Measurements from ENCODE around the gene KLHDC4. TPM values are rescaled to one million over a fixed set of nuclear protein-coding genes. Genes with fewer than 3 reads are reported as not detected.

KLHDC4 gene
- total and polyA plus RNA-seq, 5 donors from 2014 or later = 17.0 to 104 (median 17.5) TPM

DNA sequence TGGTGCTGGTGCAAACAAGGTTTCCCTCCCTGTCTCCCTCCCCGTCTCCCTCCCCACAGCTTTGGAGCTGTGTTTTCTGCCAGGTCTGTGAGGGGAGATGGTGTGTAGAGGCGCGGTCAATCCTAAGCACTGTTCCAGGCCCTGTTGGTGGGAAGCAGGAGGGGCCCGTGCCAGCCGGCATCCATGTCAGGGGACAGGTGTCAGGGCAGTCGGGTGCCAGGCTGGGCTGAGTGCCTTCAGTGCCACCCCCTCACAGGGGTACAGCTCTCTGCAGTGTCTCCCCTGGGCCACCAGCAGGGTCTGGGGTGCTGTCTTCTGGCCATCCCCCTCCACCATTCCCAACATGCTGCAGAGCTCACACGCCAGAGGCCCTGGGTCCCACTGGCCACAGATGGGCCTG, 73.6 kb downstream of the KLHDC4 start:
- Histone ChIP-seq H3K27ac (ENCODE audit: insufficient read depth, low read length, poor library complexity, severe bottlenecking) (no peak overlapping the region), H3K4me3 (ENCODE audit: low read depth, low read length) (no peak overlapping the region), H3K9me3 (ENCODE audit: control insufficient read depth in 2 of 2, low read length in 2 of 2) (no peaks in the 10 kb centered on the region), H3K27me3 (ENCODE audit: control insufficient read depth, insufficient read depth, low read length) (no peaks in the 10 kb centered on the region), H3K4me1 (ENCODE audit: control insufficient read depth, insufficient read depth, low read length, poor library complexity, severe bottlenecking) (no peaks in the 10 kb centered on the region), H3K36me3 (ENCODE audit: control insufficient read depth, insufficient read depth, low read length) (peaks cover 9% of the 10 kb centered on the region)
- no peak overlapping the region for H3K27ac Mint-ChIP-seq
- H3K36me3 Mint-ChIP-seq = no peaks in the 10 kb centered on the region
- ATAC-seq (ENCODE audit: low read depth in 2 of 2) (no peak), DNase-seq (no peak)
- H3K4me1 Mint-ChIP-seq = no peaks in the 10 kb centered on the region
- no peak overlapping the region for H3K4me3 Mint-ChIP-seq
- no peaks in the 10 kb centered on the region for H3K9me3 Mint-ChIP-seq
- no peaks in the 10 kb centered on the region for H3K27me3 Mint-ChIP-seq

DNA sequence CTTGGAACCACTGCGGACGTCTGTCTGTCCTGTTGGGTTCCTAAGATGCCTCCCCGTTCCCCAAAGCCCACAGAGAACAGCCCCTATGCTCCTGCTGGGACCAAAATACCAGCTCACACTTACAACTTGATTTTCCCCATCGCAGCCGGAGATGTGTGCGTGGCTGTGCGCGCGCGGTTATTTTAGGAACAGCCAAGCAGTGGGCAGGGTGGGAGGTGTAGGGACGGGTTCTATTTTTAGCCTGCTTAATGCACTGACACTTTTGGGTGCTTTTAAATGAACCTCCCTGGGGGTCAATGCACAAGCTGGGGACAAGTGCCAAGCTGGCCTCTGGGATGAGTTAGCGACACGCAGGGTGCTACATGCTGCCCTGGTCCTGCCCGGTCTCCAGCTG, 74.1 kb downstream of the KLHDC4 start:
- H3K9me3 Mint-ChIP-seq = no peaks in the 10 kb centered on the region
- DNase-seq = no peak
- H3K4me1 ChIP-seq (ENCODE audit: control insufficient read depth, insufficient read depth, low read length, poor library complexity, severe bottlenecking) = no peaks in the 10 kb centered on the region

DNA sequence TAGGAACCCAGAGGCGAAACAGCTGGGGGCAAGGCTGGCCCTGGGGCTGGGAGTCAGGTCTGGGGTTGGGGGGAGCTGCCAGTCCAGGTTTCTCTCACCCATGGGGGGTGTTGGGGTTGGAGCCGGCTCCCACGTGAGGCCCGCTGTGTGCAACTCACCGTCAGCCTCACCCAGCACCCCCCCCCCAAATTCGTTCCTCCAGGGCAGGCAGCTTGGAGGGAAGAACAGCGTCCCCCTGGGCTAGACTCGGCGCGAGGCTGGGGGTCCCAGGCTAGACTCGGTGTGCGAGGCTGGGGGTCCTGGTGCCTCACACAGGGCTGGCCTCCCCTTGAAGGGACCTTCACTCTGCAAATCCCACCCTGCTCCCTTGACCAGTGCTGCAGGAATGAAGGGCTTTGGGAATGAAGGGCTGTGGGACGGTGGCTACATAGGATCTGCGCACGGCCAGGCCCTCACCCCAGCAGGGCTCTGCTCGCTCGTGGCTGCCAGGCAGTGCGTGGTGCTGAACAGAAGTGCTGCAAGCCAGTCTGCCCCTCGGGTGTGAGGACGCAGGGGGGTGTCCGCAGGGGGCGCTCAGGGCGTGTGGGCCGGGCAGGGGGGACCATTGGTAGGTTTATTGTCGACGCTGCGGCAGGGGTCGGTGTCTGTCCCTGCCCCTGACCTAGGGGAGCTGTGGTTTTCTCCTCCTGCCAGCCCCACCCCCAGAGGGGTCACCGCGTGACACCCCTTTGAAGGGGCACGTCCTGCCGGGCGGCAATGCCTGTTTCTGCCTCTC, 74.7 kb downstream of the KLHDC4 start:
- H3K27ac ChIP-seq (ENCODE audit: insufficient read depth, low read length, poor library complexity, severe bottlenecking) = no peak overlapping the region
- DNase-seq (no peak), ATAC-seq (ENCODE audit: low read depth in 2 of 2) (no peak)
- no peak overlapping the region for H3K4me3 Mint-ChIP-seq
- peaks cover 8% of the 10 kb centered on the region for H3K36me3 ChIP-seq (ENCODE audit: control insufficient read depth, insufficient read depth, low read length)
- no peak overlapping the region for H3K4me3 ChIP-seq (ENCODE audit: low read depth, low read length)
- no peaks in the 10 kb centered on the region for H3K4me1 Mint-ChIP-seq
- no peaks in the 10 kb centered on the region for H3K36me3 Mint-ChIP-seq
- no peaks in the 10 kb centered on the region for H3K4me1 ChIP-seq (ENCODE audit: control insufficient read depth, insufficient read depth, low read length, poor library complexity, severe bottlenecking)
- H3K9me3 Mint-ChIP-seq = no peaks in the 10 kb centered on the region
- no peaks in the 10 kb centered on the region for H3K27me3 ChIP-seq (ENCODE audit: control insufficient read depth, insufficient read depth, low read length)
- H3K27ac Mint-ChIP-seq = peak overlapping the region in 1 of 3 donors; percentile 32
- no peaks in the 10 kb centered on the region for H3K27me3 Mint-ChIP-seq
- H3K9me3 ChIP-seq (ENCODE audit: control insufficient read depth in 2 of 2, low read length in 2 of 2) = no peaks in the 10 kb centered on the region

More for the DNA sequence above, 74.1 kb downstream of the KLHDC4 start:
- no peak overlapping the region for H3K4me3 Mint-ChIP-seq
- no peak for ATAC-seq (ENCODE audit: low read depth in 2 of 2)
- no peaks in the 10 kb centered on the region for H3K4me1 Mint-ChIP-seq
- H3K36me3 Mint-ChIP-seq = no peaks in the 10 kb centered on the region
- Histone ChIP-seq H3K4me3 (ENCODE audit: low read depth, low read length) (no peak overlapping the region), H3K36me3 (ENCODE audit: control insufficient read depth, insufficient read depth, low read length) (peaks cover 9% of the 10 kb centered on the region), H3K27ac (ENCODE audit: insufficient read depth, low read length, poor library complexity, severe bottlenecking) (no peak overlapping the region), H3K27me3 (ENCODE audit: control insufficient read depth, insufficient read depth, low read length) (no peaks in the 10 kb centered on the region), H3K9me3 (ENCODE audit: control insufficient read depth in 2 of 2, low read length in 2 of 2) (no peaks in the 10 kb centered on the region)
- no peak overlapping the region for H3K27ac Mint-ChIP-seq
- no peaks in the 10 kb centered on the region for H3K27me3 Mint-ChIP-seq

DNA sequence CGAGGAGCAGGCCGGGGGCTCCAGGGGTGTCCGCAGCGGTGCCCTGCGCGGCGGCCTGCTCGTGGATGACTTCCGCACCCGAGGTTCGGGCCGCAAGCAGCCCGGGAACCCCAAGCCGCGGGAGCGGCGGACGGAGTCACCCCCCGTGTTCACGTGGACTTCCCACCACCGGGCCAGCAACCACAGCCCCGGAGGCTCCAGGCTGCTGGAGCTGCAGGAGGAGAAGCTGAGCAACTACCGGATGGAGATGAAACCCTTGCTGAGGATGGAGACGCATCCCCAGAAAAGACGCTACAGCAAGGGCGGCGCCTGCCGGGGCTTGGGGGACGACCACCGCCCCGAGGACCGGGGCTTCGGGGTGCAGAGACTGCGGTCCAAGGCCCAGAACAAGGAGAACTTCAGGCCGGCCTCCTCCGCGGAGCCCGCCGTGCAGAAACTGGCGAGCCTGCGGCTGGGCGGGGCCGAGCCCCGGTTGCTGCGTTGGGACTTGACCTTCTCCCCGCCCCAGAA, 75.8 kb downstream of the KLHDC4 start:
- Histone ChIP-seq H3K4me3 (ENCODE audit: low read depth, low read length) (no peak overlapping the region), H3K27ac (ENCODE audit: insufficient read depth, low read length, poor library complexity, severe bottlenecking) (no peak overlapping the region), H3K36me3 (ENCODE audit: control insufficient read depth, insufficient read depth, low read length) (peaks cover under 1% of the 10 kb centered on the region), H3K4me1 (ENCODE audit: control insufficient read depth, insufficient read depth, low read length, poor library complexity, severe bottlenecking) (no peaks in the 10 kb centered on the region), H3K27me3 (ENCODE audit: control insufficient read depth, insufficient read depth, low read length) (no peaks in the 10 kb centered on the region), H3K9me3 (ENCODE audit: control insufficient read depth in 2 of 2, low read length in 2 of 2) (no peaks in the 10 kb centered on the region)
- Mint-ChIP-seq H3K27ac (no peak overlapping the region), H3K27me3 (no peaks in the 10 kb centered on the region), H3K9me3 (no peaks in the 10 kb centered on the region), H3K36me3 (no peaks in the 10 kb centered on the region), H3K4me1 (no peaks in the 10 kb centered on the region), H3K4me3 (no peak overlapping the region)
- ATAC-seq (ENCODE audit: low read depth in 2 of 2) (no peak), DNase-seq (no peak)

DNA sequence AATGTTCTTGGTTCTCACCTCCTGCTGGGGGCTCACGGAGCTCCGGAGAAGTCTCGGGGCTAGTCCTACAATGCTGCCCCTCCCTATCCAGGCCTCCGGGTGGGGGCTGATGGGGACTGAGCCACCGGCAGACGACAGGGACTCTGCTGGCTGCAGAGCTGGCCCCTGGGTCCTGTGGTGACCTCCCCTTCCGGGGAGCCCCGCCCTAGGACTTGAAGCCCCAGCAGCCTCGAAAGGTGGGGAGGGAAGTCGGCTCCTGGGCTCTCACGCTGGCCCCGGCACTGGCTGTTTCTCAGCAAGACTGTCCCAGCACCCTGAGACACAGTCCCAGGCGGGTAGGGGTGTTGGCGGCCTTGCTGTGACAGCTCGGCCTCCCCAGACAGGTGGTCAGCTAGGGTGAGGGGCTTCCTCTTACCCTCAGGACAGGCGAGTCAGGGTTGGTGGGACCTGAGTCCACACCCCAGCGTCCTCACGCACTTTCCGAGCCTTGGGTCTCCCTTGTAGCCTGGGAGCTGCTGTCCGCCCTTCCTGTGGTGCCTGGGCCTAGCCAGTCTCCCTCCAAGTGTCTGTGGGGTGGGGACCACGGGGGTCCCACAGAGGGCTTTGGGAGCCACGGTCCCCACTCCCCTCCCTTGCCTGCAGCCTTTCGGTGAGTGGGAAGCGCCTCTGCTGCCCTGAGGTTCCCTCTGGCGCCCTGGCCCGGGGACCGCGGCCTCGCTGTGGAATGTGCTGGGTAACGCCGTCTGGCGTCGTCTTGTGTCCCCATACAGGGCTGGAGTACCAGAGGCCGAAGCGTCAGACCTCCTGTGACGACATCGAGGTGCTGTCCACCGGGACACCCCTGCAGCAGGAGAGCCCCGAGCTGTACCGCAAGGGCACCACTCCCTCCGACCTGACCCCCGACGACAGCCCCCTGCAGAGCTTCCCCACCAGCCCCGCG, 76.6 kb downstream of the KLHDC4 start:
- no peak for ATAC-seq (ENCODE audit: low read depth in 2 of 2)
- no peaks in the 10 kb centered on the region for H3K4me1 Mint-ChIP-seq
- no peaks in the 10 kb centered on the region for H3K36me3 Mint-ChIP-seq

DNA sequence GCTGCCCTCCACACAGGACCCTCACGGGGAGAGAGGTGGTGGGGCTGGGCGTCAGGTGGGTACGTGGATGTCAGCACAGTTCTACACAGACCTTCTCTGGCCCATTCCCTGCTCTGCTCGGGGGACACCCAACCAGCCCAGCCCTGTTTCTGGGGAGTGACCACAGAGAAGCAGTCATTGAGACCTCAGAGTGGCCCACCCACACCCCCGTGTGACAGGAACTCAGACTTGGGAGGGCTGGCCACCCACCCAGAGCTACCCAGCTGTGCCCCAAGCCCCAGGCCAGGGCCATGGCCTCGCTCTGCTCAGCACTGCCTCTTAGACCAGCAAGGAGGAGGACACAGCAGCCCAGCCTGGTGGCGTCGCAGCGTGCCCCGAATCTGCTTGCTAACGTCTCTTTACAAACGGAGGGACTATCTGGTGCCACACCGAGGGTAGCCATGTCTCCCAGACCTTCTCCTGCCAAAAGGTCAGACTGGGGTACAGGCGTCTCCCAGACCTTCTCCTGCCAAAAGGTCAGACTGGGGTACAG, 77.7 kb downstream of the KLHDC4 start:
- Mint-ChIP-seq H3K4me1 (no peaks in the 10 kb centered on the region), H3K36me3 (no peaks in the 10 kb centered on the region), H3K27me3 (no peaks in the 10 kb centered on the region), H3K9me3 (no peaks in the 10 kb centered on the region), H3K4me3 (no peak overlapping the region), H3K27ac (peak overlapping the region in 1 of 3 donors; percentile 11)
- H3K9me3 ChIP-seq (ENCODE audit: control insufficient read depth in 2 of 2, low read length in 2 of 2) = no peaks in the 10 kb centered on the region
- ATAC-seq (ENCODE audit: low read depth in 2 of 2) = no peak
- no peak overlapping the region for H3K4me3 ChIP-seq (ENCODE audit: low read depth, low read length)
- no peaks in the 10 kb centered on the region for H3K27me3 ChIP-seq (ENCODE audit: control insufficient read depth, insufficient read depth, low read length)
- H3K4me1 ChIP-seq (ENCODE audit: control insufficient read depth, insufficient read depth, low read length, poor library complexity, severe bottlenecking) = no peaks in the 10 kb centered on the region
- no peak overlapping the region for H3K27ac ChIP-seq (ENCODE audit: insufficient read depth, low read length, poor library complexity, severe bottlenecking)
- DNase-seq = no peak
- H3K36me3 ChIP-seq (ENCODE audit: control insufficient read depth, insufficient read depth, low read length) = no peaks in the 10 kb centered on the region

More for the DNA sequence above, 76.6 kb downstream of the KLHDC4 start:
- H3K9me3 Mint-ChIP-seq = no peaks in the 10 kb centered on the region
- Histone ChIP-seq H3K4me3 (ENCODE audit: low read depth, low read length) (no peak overlapping the region), H3K27me3 (ENCODE audit: control insufficient read depth, insufficient read depth, low read length) (no peaks in the 10 kb centered on the region), H3K9me3 (ENCODE audit: control insufficient read depth in 2 of 2, low read length in 2 of 2) (no peaks in the 10 kb centered on the region), H3K36me3 (ENCODE audit: control insufficient read depth, insufficient read depth, low read length) (no peaks in the 10 kb centered on the region), H3K27ac (ENCODE audit: insufficient read depth, low read length, poor library complexity, severe bottlenecking) (no peak overlapping the region), H3K4me1 (ENCODE audit: control insufficient read depth, insufficient read depth, low read length, poor library complexity, severe bottlenecking) (no peaks in the 10 kb centered on the region)
- no peaks in the 10 kb centered on the region for H3K27me3 Mint-ChIP-seq
- no peak overlapping the region for H3K4me3 Mint-ChIP-seq
- DNase-seq = no peak
- no peak overlapping the region for H3K27ac Mint-ChIP-seq

DNA sequence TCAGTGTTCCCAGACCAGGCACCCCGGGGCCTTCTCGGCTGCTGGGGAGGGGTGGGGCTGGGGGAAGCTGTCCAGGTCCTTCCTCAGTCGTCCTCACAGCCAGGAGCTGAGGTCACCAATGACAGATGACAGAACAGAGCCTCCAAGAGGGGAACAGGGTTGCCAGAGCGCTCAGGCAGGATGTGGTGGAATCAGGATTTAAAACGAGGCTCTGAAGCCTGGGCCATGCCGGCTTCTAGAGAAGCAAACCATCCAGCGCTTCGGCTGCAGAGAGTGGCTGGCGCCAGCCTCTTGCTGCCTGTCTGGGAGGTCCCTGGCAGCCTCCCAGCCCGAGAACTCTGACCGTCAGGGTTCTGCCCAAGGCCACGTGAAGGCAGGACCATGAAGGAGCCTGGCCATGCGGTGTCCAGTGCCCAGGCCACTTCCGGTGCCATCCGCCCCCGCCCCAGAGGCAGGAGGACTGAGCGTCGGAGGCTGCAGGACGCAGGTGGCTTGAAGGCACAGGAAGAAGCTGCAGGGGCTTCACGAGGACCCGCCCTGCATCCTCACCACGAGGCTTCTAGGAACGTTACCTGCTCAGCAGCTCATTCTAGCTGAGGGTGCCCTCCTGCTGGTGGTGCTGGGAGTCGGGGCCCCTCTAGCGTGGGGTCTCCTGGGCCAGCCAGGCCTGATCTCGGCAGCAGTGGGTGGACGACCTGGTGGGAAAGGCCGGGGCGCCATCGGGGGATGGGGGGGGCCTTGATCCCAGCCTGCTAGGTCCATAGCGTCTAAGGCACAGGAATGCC, 78.5 kb downstream of the KLHDC4 start:
- Mint-ChIP-seq H3K27me3 (no peaks in the 10 kb centered on the region), H3K4me1 (no peaks in the 10 kb centered on the region), H3K36me3 (no peaks in the 10 kb centered on the region), H3K4me3 (no peak overlapping the region), H3K27ac (no peak overlapping the region), H3K9me3 (no peaks in the 10 kb centered on the region)
- Histone ChIP-seq H3K4me3 (ENCODE audit: low read depth, low read length) (no peak overlapping the region), H3K27ac (ENCODE audit: insufficient read depth, low read length, poor library complexity, severe bottlenecking) (no peak overlapping the region), H3K4me1 (ENCODE audit: control insufficient read depth, insufficient read depth, low read length, poor library complexity, severe bottlenecking) (no peaks in the 10 kb centered on the region), H3K9me3 (ENCODE audit: control insufficient read depth in 2 of 2, low read length in 2 of 2) (no peaks in the 10 kb centered on the region), H3K27me3 (ENCODE audit: control insufficient read depth, insufficient read depth, low read length) (no peaks in the 10 kb centered on the region), H3K36me3 (ENCODE audit: control insufficient read depth, insufficient read depth, low read length) (no peaks in the 10 kb centered on the region)
- DNase-seq (peak in 1 of 3 donors; percentile 32), ATAC-seq (ENCODE audit: low read depth in 2 of 2) (no peak)

Measured in CD4-positive, CD25-positive, alpha-beta regulatory T cell (primary cell).